LNCaP clone FGC (cell line): ENCODE results near the gene DHX8.

ENCODE experiments used
- DNase-seq: peaks from one replicate; pipeline ENCODE4 v3.0.0-alpha.2; 2011; ENCODE audit warnings: low read depth
- H3K4me3 ChIP-seq: 2 replicates; pipeline ENCODE4 v1.5.1; 2011; ENCODE audit warnings: mild to moderate bottlenecking, low read depth, low read length, control low read depth
- CTCF ChIP-seq: IDR thresholded peaks from 2 replicates; pipeline ENCODE4 v1.5.1; 2012; ENCODE audit warnings: mild to moderate bottlenecking; ENCODE audit not compliant: control insufficient read depth, insufficient read depth; ENCODE audit errors: extremely low read depth

The DHX8 gene

DNA sequence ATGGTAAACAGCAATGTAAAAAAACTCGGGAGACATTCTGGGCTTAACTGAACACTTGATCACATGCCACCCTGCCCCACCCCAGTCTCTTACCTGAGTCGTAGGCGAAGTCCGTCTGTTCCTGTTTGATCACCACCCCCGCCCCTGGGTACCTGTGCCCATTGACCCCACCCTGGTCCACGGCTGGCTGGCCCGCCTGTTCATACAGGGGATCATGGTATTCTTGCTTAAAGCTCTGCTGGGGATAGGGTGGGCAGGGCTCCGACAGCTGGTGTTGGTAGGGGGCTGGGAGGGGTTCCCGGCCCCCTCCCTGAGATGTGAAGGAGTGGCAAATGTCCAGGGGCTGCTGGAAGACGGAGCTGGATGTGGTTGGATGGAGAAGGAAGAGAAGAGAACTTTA, 48.8 kb downstream of the DHX8 start:
- no peak overlapping the region for H3K4me3 ChIP-seq
- no peak for TF ChIP-seq CTCF
- DNase-seq, result no peak

DNA sequence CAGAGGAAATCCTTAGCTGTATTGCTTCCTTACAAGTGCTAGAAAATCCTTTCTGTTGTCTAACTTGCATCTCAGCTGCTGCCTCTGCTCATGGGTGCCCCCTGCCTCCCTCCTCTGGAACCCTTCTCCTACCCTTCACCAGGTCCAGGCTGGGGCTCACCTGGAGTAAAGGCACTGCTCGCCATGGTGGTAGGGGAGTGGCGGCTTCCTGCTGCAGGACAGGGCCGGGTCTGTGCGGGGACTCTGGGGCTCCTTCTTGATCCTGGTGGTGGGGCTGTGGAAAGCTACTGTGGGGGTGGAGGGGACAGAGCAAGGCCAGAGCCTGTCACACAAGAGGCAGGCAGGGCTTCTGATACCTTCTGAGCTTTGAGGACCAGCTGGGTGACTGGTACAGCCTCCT, 49.9 kb downstream of the DHX8 start:
- H3K4me3 ChIP-seq, result no peak overlapping the region

DNA sequence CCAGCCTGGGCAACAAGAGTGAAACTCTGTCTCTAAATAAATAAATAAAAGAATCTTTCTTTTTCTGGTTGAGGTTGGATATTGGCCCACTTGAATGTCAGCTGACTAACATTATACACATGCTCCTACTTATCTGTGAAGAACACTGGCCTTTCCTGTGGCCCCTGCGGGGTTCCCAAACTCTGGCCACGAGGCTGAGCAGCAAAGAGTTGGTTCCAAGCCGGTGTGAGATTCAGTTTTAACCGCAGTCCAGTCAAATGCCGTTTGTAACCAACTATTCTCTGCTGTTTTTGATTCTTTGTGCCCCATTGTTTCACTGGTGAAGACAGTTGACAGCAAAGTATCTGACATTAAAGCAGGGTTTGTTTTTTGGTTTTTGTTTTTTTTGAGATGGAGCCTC, 51.1 kb downstream of the DHX8 start:
- DNase-seq, result no peak
- H3K4me3 ChIP-seq, result no peak overlapping the region
- no peak for TF ChIP-seq CTCF

More for the DNA sequence above, 49.9 kb downstream of the DHX8 start:
- no peak for TF ChIP-seq CTCF
- DNase-seq, result no peak

DNA sequence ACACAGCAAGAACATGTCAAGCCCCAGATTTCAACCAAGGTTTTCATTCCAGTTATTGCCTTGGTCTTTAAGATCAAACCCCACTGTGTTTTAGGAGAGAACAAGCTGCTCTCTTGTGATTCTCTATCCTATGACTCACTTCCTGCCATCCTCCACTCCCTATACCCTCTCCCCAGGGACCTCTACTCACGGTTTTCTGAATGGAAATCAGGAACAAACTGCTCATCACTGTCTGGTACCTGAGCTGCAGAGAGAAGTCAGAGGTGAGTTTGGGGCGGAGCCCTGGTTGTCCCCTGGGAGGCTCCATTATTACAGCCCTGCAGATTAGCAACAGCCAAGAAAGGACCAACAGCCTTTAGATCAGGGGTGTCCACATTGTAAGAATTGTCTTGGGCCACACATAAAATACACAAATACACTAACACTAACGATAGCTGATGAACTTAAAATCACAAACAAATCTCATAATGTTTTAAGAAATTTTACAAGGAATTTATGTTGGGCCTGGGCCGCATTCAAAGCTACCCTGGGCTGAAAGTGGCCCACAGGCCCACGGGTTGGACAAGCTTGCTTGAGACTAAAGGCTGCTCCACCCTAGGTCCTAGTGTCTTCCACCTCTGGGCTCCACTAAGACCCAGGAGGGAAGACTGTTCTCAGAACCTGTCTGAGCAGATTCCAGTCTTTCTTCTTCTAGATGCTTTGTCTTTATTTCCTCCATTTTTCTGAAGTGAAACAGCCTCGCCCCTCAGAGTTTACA, 52.6 kb downstream of the DHX8 start:
- DNase-seq, result no peak
- no peak for TF ChIP-seq CTCF
- H3K4me3 ChIP-seq, result no peak overlapping the region

- H3K4me3 ChIP-seq, result no peak overlapping the region
- peak; percentile 81 for DNase-seq
- TF ChIP-seq CTCF, result no peak
These were observed 57.3 kb downstream of the DHX8 start for GRCh38 chr17:43540821-43541674.

DNA sequence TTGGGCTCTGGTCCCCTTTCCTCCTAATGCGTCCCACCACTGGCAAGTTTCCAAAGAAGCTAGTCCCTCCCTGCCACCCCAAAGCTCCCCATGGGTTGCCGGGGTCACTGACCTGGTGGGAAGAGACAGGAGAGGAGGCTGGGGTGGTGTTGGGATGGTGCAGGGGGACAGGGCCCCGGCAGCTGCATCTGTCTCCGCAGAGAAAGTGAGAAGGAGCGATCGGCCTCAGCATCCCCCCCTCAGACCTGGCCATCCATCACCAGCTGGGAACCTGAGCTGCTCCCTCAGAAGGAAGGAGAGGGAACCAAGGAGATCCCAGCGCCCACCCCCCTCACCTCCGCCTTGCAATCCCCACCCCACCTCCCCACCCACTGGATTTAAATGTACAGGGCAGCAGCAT, 59.1 kb downstream of the DHX8 start:
- TF ChIP-seq CTCF, result no peak
- no peak overlapping the region for H3K4me3 ChIP-seq
- DNase-seq, result no peak
